ENCODE data around the gene ALOX15.

The ALOX15 gene

GRCh38 chr17:4582101-4582501 is 59.4 kb downstream of the ALOX15 start:
- peaks cover 32% of the 10 kb centered on the region for H3K4me1 ChIP-seq (ENCODE audit: insufficient read depth, insufficient read length)
- no peak overlapping the region for H3K9ac ChIP-seq (ENCODE audit: insufficient read length, low read depth)
- no peak for TF ChIP-seq YY1 (IDR thresholded peaks at IDR 0.05; ENCODE audit: insufficient read depth, insufficient read length)
- no peak for TF ChIP-seq SUZ12 (IDR thresholded peaks at IDR 0.05; ENCODE audit: extremely low read depth, insufficient read depth, insufficient read length)
- TF ChIP-seq ZNF274 (IDR thresholded peaks at IDR 0.05; ENCODE audit: low read depth, low read length): no peak
- H3K4me3 ChIP-seq (ENCODE audit: insufficient read length, low read depth): no peak overlapping the region
- no peaks in the 10 kb centered on the region for H3K9me3 ChIP-seq (ENCODE audit: insufficient read depth, low read length)
- no peak for DNase-seq (ENCODE audit: low read depth, low spot score)
- no peaks in the 10 kb centered on the region for H3K36me3 ChIP-seq (ENCODE audit: insufficient read depth, insufficient read length, low read length)
- H3K27me3 ChIP-seq (ENCODE audit: insufficient read depth, insufficient read length): peaks cover 36% of the 10 kb centered on the region
